Epithelial cell of proximal tubule (primary cell): ENCODE results near the gene FOXK2. TPM values are rescaled to one million over a fixed set of nuclear protein-coding genes. Genes with fewer than 3 reads are reported as not detected.

Experiments used
- DNase-seq: peaks from one replicate; pipeline ENCODE4 v3.0.0-alpha.2; 2011; ENCODE audit warnings: low read depth
- H3K4me3 ChIP-seq: 2 replicates; pipeline ENCODE4 v1.5.1; 2011; ENCODE audit warnings: low read depth, mild to moderate bottlenecking, low read length
- total RNA-seq: library from RNA; depleted of rRNA; stranded (reverse); fragments of >200 nt; gene quantifications from 2 replicates; pipeline ENCODE4 v1.2.3, GENCODE V29; 2015
- TF ChIP-seq, protein P1 (sequence below): conservative IDR thresholded peaks from 2 replicates; pipeline ENCODE4 v1.5.1; 2012; ENCODE audit warnings: low read depth, mild to moderate bottlenecking, low read length

Gene FOXK2
- total RNA-seq, 1 donor from 2014 or later, result 33.4 TPM

DNA sequence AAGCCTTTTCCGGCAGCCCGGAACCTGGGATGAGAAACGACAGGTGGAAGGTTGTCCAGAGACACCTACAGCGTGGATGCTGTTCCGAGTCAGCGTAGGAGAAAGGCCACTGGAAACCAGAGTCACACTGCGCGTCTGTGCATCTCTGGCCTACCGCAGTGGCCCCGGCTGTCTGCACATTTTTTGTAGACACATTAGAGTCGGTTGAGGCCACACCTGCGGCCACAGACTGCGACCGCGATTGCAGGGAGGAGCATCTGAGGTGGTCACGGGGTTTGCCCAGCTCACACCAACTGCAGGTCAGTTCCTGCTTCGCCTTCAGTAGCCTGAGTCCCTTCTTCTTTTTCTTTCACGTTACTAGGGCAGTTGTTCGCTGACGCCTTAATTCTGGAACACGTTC is 76.4 kb downstream of the FOXK2 start:
- TF ChIP-seq, protein P1, sequence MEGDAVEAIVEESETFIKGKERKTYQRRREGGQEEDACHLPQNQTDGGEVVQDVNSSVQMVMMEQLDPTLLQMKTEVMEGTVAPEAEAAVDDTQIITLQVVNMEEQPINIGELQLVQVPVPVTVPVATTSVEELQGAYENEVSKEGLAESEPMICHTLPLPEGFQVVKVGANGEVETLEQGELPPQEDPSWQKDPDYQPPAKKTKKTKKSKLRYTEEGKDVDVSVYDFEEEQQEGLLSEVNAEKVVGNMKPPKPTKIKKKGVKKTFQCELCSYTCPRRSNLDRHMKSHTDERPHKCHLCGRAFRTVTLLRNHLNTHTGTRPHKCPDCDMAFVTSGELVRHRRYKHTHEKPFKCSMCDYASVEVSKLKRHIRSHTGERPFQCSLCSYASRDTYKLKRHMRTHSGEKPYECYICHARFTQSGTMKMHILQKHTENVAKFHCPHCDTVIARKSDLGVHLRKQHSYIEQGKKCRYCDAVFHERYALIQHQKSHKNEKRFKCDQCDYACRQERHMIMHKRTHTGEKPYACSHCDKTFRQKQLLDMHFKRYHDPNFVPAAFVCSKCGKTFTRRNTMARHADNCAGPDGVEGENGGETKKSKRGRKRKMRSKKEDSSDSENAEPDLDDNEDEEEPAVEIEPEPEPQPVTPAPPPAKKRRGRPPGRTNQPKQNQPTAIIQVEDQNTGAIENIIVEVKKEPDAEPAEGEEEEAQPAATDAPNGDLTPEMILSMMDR, result no peak
- no peak overlapping the region for H3K4me3 ChIP-seq
- DNase-seq, result no peak

DNA sequence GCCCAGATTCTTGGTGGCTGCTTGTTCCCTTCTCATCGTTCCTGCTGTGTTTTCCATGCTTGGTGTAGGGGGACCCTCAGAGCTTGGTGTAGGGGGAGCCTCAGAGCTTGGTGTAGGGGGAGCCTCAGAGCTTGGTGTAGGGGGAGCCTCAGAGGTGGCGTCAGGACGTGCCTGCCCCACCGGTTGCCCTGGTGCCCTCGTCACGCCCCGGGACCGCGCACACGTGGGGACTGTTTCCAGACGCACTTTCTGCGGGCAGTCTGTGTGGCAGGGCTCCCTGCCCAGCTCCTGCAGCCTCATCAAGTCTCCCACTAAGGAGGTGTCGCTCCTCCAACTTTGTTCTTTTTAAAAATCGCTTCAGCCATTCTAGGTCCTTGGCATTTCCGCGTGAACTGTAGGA is 76.8 kb downstream of the FOXK2 start:
- DNase-seq, result no peak
- TF ChIP-seq, protein P1, result no peak
- H3K4me3 ChIP-seq, result no peak overlapping the region

DNA sequence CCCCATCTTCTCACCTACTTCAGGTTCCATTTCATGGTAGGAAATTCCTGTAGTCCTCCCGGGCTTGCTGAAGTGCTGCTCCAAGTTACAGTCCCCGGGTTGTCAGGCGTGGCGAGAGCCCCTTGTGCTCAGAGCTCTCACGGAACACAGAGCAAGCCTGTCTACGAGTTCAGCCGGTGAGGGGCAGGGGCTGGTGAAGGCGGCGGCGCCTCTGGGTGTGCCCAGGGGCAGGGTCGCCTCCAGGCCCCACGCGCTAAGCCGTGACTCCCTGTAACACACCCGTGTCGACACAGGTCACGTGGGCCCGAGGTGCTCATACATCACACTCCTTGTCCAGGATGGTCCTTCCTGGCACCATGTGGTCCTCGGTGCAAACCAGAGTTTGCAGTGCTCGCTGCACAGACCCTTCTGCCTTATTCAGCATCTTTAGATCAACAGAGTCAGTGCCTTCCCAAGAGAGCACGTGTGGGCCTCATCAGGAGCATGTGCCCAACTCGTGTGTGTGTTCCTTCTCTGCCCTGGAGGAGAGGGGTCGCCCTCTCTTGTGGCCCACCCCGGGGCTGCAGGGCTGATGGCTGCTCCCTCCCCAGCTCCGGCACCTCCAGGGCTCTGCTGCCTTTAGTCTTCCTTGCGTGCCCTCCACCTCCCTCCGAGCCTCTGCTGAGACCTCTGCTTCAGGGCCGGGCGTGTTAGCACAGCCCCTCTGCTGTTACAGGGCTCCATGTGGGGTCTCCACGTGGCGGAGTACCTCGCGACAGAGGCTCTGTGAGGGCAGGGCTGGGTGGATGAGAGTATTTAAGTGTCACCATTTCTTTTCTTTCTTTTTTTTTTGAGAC is 77.5 kb downstream of the FOXK2 start:
- no peak for DNase-seq
- TF ChIP-seq, protein P1, result no peak

DNA sequence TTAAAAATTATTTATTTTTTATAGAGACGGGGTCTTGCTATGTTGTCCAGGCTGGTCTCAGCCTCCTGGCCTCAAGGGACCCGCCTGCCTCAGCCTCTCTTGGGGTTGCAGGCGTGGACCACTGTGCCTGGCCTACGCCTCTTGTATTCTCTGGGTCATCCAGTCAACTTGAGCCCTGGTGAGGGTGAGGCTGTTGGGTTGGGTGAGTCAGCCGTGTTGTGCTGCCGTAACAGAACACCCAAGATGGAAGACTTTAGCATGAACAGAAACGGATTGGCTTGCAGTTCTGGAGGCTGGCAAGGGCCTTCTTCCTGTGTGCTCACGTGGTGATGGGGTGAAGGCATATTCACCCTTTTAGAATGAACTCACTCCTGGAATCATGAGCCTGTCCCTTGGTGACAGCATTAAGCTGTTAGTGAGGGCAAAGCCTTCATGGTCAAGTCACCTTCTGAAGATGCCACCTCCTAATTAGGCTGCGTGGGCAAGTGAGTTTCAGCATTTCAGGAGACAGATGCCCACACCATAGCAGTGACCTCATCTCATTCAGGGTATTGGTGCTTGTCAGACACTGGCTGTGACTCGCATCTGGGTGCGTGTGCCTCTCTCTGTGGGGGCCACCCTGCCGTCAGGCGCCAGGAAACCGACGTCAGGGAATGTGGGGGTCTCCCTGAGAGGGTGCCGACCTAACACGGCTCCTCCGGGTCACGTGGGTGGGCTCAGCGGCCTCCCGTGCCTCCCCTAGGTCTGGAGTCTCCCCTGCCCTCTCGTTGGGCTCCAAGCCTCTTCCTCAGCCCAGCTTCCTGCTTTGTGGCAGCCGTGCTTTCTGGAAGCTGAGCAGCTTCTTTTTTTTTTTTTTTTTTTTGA is 79.0 kb downstream of the FOXK2 start:
- no peak overlapping the region for H3K4me3 ChIP-seq
- no peak for DNase-seq
- TF ChIP-seq, protein P1, result no peak

More for the DNA sequence above, 77.5 kb downstream of the FOXK2 start:
- H3K4me3 ChIP-seq, result no peak overlapping the region

DNA sequence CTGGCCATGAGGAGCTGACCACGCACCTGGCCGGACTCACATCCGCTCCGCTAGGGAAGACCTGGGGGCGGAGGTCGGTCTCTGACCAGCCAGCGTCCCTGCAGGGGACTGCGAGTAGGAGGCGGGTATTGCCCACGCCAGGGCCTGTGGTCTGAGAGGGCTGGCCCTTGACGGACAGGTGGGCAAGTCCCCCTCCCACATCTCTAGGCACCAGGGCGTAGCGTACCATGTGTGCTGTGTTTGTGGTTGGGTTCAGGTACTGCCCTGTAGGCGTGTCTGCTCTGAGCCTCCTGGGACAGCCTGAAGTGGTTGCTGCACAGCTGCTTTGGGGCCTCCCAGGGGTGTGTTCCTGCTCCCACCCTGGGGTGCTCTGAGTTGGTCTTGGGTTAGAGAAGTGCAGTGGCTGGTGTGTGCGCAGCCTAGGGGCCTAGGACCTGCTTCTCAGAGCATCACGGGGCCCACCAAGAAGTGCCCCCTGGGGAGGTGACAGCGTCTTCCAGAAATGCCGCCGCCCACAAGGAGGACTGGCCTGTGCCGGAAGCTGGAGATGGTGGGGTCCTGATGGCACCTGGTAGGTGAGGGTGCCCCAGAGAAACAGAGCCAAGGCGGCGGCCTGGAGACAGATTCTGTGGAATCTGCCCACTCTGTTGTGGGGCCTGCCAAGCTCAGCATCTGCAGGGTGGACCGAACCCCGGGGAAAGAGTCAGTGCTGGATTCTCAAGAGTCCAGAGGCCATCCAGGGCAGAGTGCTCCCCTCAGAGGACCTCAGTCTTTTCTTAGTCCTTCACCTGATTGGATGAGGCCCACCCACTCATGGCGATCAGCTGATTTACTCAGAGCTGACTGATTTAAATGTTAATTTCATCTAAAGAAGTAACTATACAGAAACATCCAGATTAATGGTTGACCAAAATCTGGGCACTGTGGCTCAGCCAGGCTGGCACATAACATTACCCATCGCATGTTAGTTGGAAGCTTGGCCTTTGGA is 80.4 kb downstream of the FOXK2 start:
- TF ChIP-seq, protein P1, result no peak
- DNase-seq, result no peak
- H3K4me3 ChIP-seq, result no peak overlapping the region

DNA sequence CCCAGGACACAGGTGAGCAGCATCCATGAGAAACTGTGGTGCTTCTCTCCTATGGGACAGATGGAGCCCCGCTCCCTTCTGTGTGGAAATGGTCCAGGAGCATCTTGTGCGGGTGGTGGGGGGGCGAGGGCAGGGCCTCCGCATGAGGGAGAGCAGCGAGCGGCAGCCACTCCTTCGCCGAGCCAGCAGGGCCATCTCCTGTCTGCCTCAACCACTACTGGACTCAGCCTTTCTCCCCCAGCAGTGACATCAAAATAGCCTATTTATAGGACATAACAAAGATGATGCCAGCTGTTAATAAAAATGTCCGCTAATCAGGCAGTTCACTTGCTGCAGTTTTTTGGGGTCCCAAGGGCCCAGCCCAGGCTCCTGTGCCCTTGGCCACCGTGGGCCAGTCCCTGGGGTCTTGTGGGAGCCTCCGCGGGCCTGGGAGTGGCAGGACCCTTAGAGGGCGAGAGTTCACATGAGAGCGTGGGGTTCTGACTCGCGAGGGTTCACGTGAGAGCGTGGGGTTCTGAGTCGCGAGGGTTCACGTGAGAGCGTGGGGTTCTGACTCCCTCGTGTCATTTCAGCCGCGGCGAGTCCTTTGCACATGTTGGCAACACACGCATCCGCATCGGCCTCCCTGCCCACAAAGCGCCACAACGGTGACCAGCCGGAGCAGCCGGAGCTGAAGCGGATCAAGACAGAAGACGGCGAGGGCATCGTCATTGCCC is 81.4 kb downstream of the FOXK2 start:
- DNase-seq, result no peak
- TF ChIP-seq, protein P1, result no peak
- no peak overlapping the region for H3K4me3 ChIP-seq
